IMR-90 (cell line): ENCODE measurements around the gene PPIC. TPM values are rescaled to one million over a fixed set of nuclear protein-coding genes. Genes with fewer than 3 reads are reported as not detected.

Experiments
- ATAC-seq: fragments of 200-7000 bp; cut with Tn5 transposase; 2 replicates; pipeline ENCODE4 v1.9.1; 2020; ENCODE audit warnings: low read depth, mild to moderate bottlenecking, moderate library complexity
- BruUV-seq: library from RNA; stranded (reverse); fragments of 400-500 nt; replicated peaks from 2 replicates; lab custom pipeline; 2021; lab: Mats Ljungman, UMichigan
- CTCF ChIA-PET: fragments of 300-600 bp; formaldehyde crosslinking; extraction: SDS; loops from one replicate; lab custom pipeline; 2021; ENCODE audit warnings: antibody characterized with exemption; lab: Yijun Ruan, JAX
- POLR2A ChIA-PET: fragments of 300-600 bp; sonication (Branson Sonifier 250); formaldehyde crosslinking; loops from one replicate; lab custom pipeline; 2022; ENCODE audit warnings: antibody characterized with exemption; ENCODE audit not compliant: unreplicated experiment; lab: Charles Lee
- DNase-seq: peaks from one replicate; pipeline ENCODE4 v3.0.0; 2013
- H2AFZ ChIP-seq: replicated peaks from 2 replicates; pipeline ENCODE3; 2013; ENCODE audit warnings: low read length, mild to moderate bottlenecking; ENCODE audit not compliant: poor library complexity
- H2AK5ac ChIP-seq: 2 replicates; pipeline ENCODE4 v1.6.1; 2013; ENCODE audit warnings: low read depth, low read length, inconsistent platforms
- H2AK9ac ChIP-seq: replicated peaks from 2 replicates; pipeline ENCODE3; 2013; ENCODE audit warnings: mild to moderate bottlenecking, low read depth, low read length, moderate library complexity; ENCODE audit not compliant: poor library complexity
- H2BK120ac ChIP-seq: 2 replicates; pipeline ENCODE4 v1.6.1; 2013; ENCODE audit warnings: low read depth, low read length, inconsistent platforms
- H2BK15ac ChIP-seq: 3 replicates; pipeline ENCODE4 v1.6.1; 2013; ENCODE audit warnings: low read depth, low read length, inconsistent platforms
- H2BK20ac ChIP-seq: 2 replicates; pipeline ENCODE4 v1.6.1; 2013; ENCODE audit warnings: low read depth, mild to moderate bottlenecking, inconsistent platforms, low read length, moderate library complexity
- H2BK5ac ChIP-seq: 2 replicates; pipeline ENCODE4 v1.6.1; 2013; ENCODE audit warnings: mild to moderate bottlenecking, low read depth, low read length, inconsistent platforms; ENCODE audit not compliant: poor library complexity, severe bottlenecking
- H3K14ac ChIP-seq: replicated peaks from 2 replicates; pipeline ENCODE4 v1.6.1; 2013; ENCODE audit warnings: low read depth, low read length, inconsistent platforms
- H3K18ac ChIP-seq: 2 replicates; pipeline ENCODE4 v1.6.1; 2013; ENCODE audit warnings: low read depth, low read length, control low read depth
- H3K23ac ChIP-seq: 2 replicates; pipeline ENCODE4 v1.6.1; 2013; ENCODE audit warnings: low read depth, low read length, inconsistent platforms
- H3K27ac ChIP-seq: 2 replicates; pipeline ENCODE4 v1.5.1; 2013; ENCODE audit warnings: mild to moderate bottlenecking, control low read depth, low read length; ENCODE audit not compliant: insufficient read depth
- H3K27me3 ChIP-seq: 2 replicates; pipeline ENCODE4 v1.6.1; 2013; ENCODE audit warnings: low read length; ENCODE audit not compliant: control insufficient read depth, insufficient read depth
- H3K36me3 ChIP-seq: 2 replicates; pipeline ENCODE4 v1.6.1; 2013; ENCODE audit warnings: low read length, mixed read lengths; ENCODE audit not compliant: control insufficient read depth, insufficient read depth
- H3K4ac ChIP-seq: 2 replicates; pipeline ENCODE4 v1.6.1; 2013; ENCODE audit warnings: low read depth, low read length, inconsistent platforms
- H3K4me1 ChIP-seq: 2 replicates; pipeline ENCODE4 v1.6.1; 2013; ENCODE audit warnings: low read length, mixed read lengths; ENCODE audit not compliant: control insufficient read depth, insufficient read depth
- H3K4me2 ChIP-seq: 2 replicates; pipeline ENCODE4 v1.6.1; 2013; ENCODE audit warnings: low read depth, mild to moderate bottlenecking, control low read depth, low read length, moderate library complexity
- H3K4me3 ChIP-seq: 2 replicates; pipeline ENCODE4 v1.5.1; 2013; ENCODE audit warnings: low read depth, mild to moderate bottlenecking, control low read depth, low read length, moderate library complexity; ENCODE audit not compliant: insufficient read depth
- H3K56ac ChIP-seq: 2 replicates; pipeline ENCODE4 v1.6.1; 2013; ENCODE audit warnings: low read length, inconsistent platforms; ENCODE audit not compliant: insufficient read depth; ENCODE audit errors: extremely low read depth
- H3K79me1 ChIP-seq, 2 experiments: 2 replicates each; pipeline ENCODE4 v1.6.1; 2013; ENCODE audit warnings: low read length in 2 of 2, inconsistent platforms in 1 of 2, low read depth in 1 of 2
- H3K9ac ChIP-seq: 2 replicates; pipeline ENCODE4 v1.6.1; 2013; ENCODE audit warnings: low read depth, low read length, control low read depth
- H3K9me1 ChIP-seq: 2 replicates; pipeline ENCODE4 v1.6.1; 2013; ENCODE audit warnings: low read length, inconsistent platforms; ENCODE audit not compliant: insufficient read depth
- H3K9me3 ChIP-seq: 2 replicates; pipeline ENCODE4 v1.6.1; 2013; ENCODE audit warnings: low read length; ENCODE audit not compliant: control insufficient read depth, insufficient read depth
- H4K20me1 ChIP-seq: 2 replicates; pipeline ENCODE4 v1.6.1; 2013; ENCODE audit warnings: low read length, inconsistent platforms; ENCODE audit not compliant: insufficient read depth
- H4K5ac ChIP-seq: 2 replicates; pipeline ENCODE4 v1.6.1; 2013; ENCODE audit warnings: mild to moderate bottlenecking, low read depth, low read length, control low read depth
- H4K8ac ChIP-seq, 2 experiments: 2 replicates each; pipeline ENCODE4 v1.6.1; 2013; ENCODE audit warnings: low read depth in 2 of 2, low read length in 2 of 2, control low read depth in 1 of 2, inconsistent platforms in 1 of 2
- H4K91ac ChIP-seq: 2 replicates; pipeline ENCODE4 v1.6.1; 2013; ENCODE audit warnings: low read depth, low read length, inconsistent platforms; ENCODE audit not compliant: insufficient read depth
- BHLHE40 ChIP-seq: fragments of 150-350 bp; IDR thresholded peaks from 2 replicates; pipeline ENCODE4 v1.6.1; 2016; ENCODE audit warnings: mild to moderate bottlenecking, low read depth, low read length
- CEBPB ChIP-seq: IDR thresholded peaks from 2 replicates; pipeline ENCODE4 v1.6.1; 2012; ENCODE audit warnings: low read depth, low read length, improper control_type of control experiment
- MAFK ChIP-seq: IDR thresholded peaks from 2 replicates; pipeline ENCODE4 v1.6.1; 2012; ENCODE audit warnings: low read depth, low read length, improper control_type of control experiment
- MXI1 ChIP-seq: IDR thresholded peaks from 2 replicates; pipeline ENCODE4 v1.6.1; 2012; ENCODE audit warnings: low read depth, mild to moderate bottlenecking, low read length, moderate library complexity, borderline replicate concordance
- NFE2L2 ChIP-seq: fragments of 150-350 bp; IDR thresholded peaks from 2 replicates; pipeline ENCODE4 v1.6.1; 2016; ENCODE audit warnings: low read depth, mild to moderate bottlenecking, low read length
- RCOR1 ChIP-seq: IDR thresholded peaks from 2 replicates; pipeline ENCODE4 v1.6.1; 2012; ENCODE audit warnings: mild to moderate bottlenecking, low read length, improper control_type of control experiment; ENCODE audit not compliant: insufficient replicate concordance
- RFX5 ChIP-seq: IDR thresholded peaks from 2 replicates; pipeline ENCODE4 v1.8.0; 2012; ENCODE audit warnings: low read depth, mild to moderate bottlenecking, low read length, moderate library complexity
- SMC3 ChIP-seq: fragments of 150-350 bp; IDR thresholded peaks from 2 replicates; pipeline ENCODE4 v1.6.1; 2016; ENCODE audit warnings: low read depth, mild to moderate bottlenecking, antibody characterized with exemption, low read length, moderate library complexity
- WGBS, 2 experiments: methylation state at CpG; one replicate each; pipeline versions ENCODE4 v1.1.5 to v1.1.7; 2013; ENCODE audit warnings: missing lambda C conversion rate in 2 of 2; ENCODE audit not compliant: insufficient read length in 1 of 2; ENCODE audit errors: extremely low coverage in 2 of 2; 5-methylcytosine and 5-hydroxymethylcytosine counted together
- dilution Hi-C: fragments of 300-500 bp; cut with HindIII; formaldehyde crosslinking; loops from one replicate; pipeline ENCODE4 v1.14.3; 2018; ENCODE audit warnings: low sequenced_read_pairs; ENCODE audit not compliant: unreplicated experiment
- in situ Hi-C: fragments of 300-500 bp; cut with MboI; formaldehyde crosslinking; loops from 3 replicates; pipeline ENCODE4 v1.14.3; 2019; ENCODE audit warnings: low sequenced_read_pairs, inconsistent platforms, mixed read lengths
- intact Hi-C: fragments of 100-400 bp; cut with micrococcal nuclease; formaldehyde crosslinking; loops from 2 replicates; pipeline ENCODE4 v1.10.0; 2022
- polyA plus RNA-seq, 3 experiments: library from polyadenylated mRNA; depleted of rRNA; stranded (reverse); fragments of >200 nt; gene quantifications; 2 replicates each; pipeline ENCODE4 v1.2.3, GENCODE V29; 2012; ENCODE audit warnings: low replicate concordance in 1 of 3
- total RNA-seq: library from RNA; depleted of rRNA; stranded (reverse); fragments of >200 nt; gene quantifications from 2 replicates; pipeline ENCODE4 v1.2.3, GENCODE V29; 2012
- TF ChIP-seq, protein P1 (sequence below): fragments of 150-350 bp; IDR thresholded peaks from 2 replicates; pipeline ENCODE4 v1.6.1; 2017; ENCODE audit warnings: mild to moderate bottlenecking, antibody characterized with exemption, low read length, low read depth
- TF ChIP-seq, protein P2 (sequence below): fragments of 150-350 bp; IDR thresholded peaks from 2 replicates; pipeline ENCODE4 v1.6.1; 2016; ENCODE audit warnings: low read depth, mild to moderate bottlenecking, low read length, moderate library complexity, borderline replicate concordance

The PPIC gene
- total and polyA plus RNA-seq, 2 of the 4 experiments (the other 2 are of a cell fraction) = 20.6 to 45.6 TPM

DNA sequence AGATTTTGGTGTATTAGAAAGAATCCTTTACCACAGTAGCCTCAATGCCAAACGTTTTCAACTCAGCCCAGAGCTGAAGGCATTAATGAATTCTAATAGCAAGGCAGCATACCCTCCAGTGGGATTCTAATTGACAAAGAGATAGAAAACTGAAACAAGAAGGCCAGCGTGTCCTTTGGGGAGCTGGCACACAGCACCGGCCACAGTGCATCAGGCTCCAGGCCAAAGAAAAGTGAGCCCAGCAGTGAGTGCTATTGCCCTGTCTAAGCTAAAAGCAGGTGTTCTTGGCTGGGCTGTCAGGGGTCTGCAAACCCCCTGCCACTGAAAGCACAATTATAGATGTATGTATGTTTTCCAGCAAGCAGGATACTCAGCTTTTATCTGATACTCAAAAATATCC lies 40.4 kb downstream of the PPIC start:
- no peak overlapping the region for H4K91ac ChIP-seq
- ChIA-PET CTCF (no interaction called here), POLR2A (no interaction called here)
- TF ChIP-seq NFE2L2 (no peak), MAFK (no peak), BHLHE40 (no peak), RFX5 (no peak), MXI1 (no peak), SMC3 (no peak), CEBPB (no peak), RCOR1 (no peak)
- TF ChIP-seq, protein P1, sequence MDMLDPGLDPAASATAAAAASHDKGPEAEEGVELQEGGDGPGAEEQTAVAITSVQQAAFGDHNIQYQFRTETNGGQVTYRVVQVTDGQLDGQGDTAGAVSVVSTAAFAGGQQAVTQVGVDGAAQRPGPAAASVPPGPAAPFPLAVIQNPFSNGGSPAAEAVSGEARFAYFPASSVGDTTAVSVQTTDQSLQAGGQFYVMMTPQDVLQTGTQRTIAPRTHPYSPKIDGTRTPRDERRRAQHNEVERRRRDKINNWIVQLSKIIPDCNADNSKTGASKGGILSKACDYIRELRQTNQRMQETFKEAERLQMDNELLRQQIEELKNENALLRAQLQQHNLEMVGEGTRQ = no peak
- TF ChIP-seq, protein P2, sequence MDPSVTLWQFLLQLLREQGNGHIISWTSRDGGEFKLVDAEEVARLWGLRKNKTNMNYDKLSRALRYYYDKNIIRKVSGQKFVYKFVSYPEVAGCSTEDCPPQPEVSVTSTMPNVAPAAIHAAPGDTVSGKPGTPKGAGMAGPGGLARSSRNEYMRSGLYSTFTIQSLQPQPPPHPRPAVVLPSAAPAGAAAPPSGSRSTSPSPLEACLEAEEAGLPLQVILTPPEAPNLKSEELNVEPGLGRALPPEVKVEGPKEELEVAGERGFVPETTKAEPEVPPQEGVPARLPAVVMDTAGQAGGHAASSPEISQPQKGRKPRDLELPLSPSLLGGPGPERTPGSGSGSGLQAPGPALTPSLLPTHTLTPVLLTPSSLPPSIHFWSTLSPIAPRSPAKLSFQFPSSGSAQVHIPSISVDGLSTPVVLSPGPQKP = no peak
- BruUV-seq = no TSS peak
- no peak overlapping the region for H2BK120ac ChIP-seq
- H3K14ac ChIP-seq = no peak overlapping the region
- H3K36me3 ChIP-seq = no peaks in the 10 kb centered on the region
- dilution Hi-C loops (no loop called here), intact Hi-C loops (no loop called here), in situ Hi-C loops (no loop called here)
- H3K27ac ChIP-seq = no peak overlapping the region
- H3K4me2 ChIP-seq = no peak overlapping the region
- H3K9me1 ChIP-seq = no peaks in the 10 kb centered on the region
- H3K4me1 ChIP-seq = no peaks in the 10 kb centered on the region
- H2AFZ ChIP-seq = no peak overlapping the region
- no peak overlapping the region for H4K8ac ChIP-seq
- no peaks in the 10 kb centered on the region for H3K79me1 ChIP-seq
- no peak overlapping the region for H3K4ac ChIP-seq
- 92% methylated on average over 2 of the region's 3 CpGs; no CpG with 5 or more reads in 1 of the 2 experiments for WGBS, 2 experiments
- H2BK20ac ChIP-seq = no peak overlapping the region
- H3K9ac ChIP-seq = no peak overlapping the region
- no peak overlapping the region for H3K4me3 ChIP-seq
- no peak overlapping the region for H4K5ac ChIP-seq
- H2AK5ac ChIP-seq = no peak overlapping the region
- no peaks in the 10 kb centered on the region for H4K20me1 ChIP-seq
- no peak overlapping the region for H3K23ac ChIP-seq
- no peak overlapping the region for H2BK15ac ChIP-seq
- ATAC-seq (no peak), DNase-seq (no peak)
- H2AK9ac ChIP-seq = no peak overlapping the region
- no peak overlapping the region for H2BK5ac ChIP-seq
- H3K56ac ChIP-seq = no peak overlapping the region
- H3K9me3 ChIP-seq = no peaks in the 10 kb centered on the region
- no peaks in the 10 kb centered on the region for H3K27me3 ChIP-seq
- H3K18ac ChIP-seq = no peak overlapping the region
